IMR-90 (cell line): Measurements from ENCODE around the gene CDH13.

Source experiments
- CHD1 ChIP-seq: IDR thresholded peaks from 2 replicates; pipeline ENCODE4 v1.6.1; 2012; ENCODE audit warnings: low read depth, low read length, improper control_type of control experiment
- CTCF ChIP-seq: conservative IDR thresholded peaks from 2 replicates; pipeline ENCODE4 v1.5.1; 2012; ENCODE audit warnings: mild to moderate bottlenecking, low read depth, low read length, improper control_type of control experiment
- ELK1 ChIP-seq: fragments of 150-350 bp; IDR thresholded peaks from 2 replicates; pipeline ENCODE4 v1.6.1; 2016; ENCODE audit warnings: low read depth, mild to moderate bottlenecking, low read length, moderate library complexity, borderline replicate concordance
- FOS ChIP-seq: fragments of 150-350 bp; IDR thresholded peaks from 2 replicates; pipeline ENCODE4 v1.6.1; 2016; ENCODE audit warnings: low read depth, low read length
- MAFK ChIP-seq: IDR thresholded peaks from 2 replicates; pipeline ENCODE4 v1.6.1; 2012; ENCODE audit warnings: low read depth, low read length, improper control_type of control experiment
- MXI1 ChIP-seq: IDR thresholded peaks from 2 replicates; pipeline ENCODE4 v1.6.1; 2012; ENCODE audit warnings: low read depth, mild to moderate bottlenecking, low read length, moderate library complexity, borderline replicate concordance
- NFE2L2 ChIP-seq: fragments of 150-350 bp; IDR thresholded peaks from 2 replicates; pipeline ENCODE4 v1.6.1; 2016; ENCODE audit warnings: low read depth, mild to moderate bottlenecking, low read length
- POLR2A ChIP-seq: IDR thresholded peaks from 2 replicates; pipeline ENCODE4 v1.6.1; 2012; ENCODE audit warnings: mild to moderate bottlenecking, low read depth, low read length
- RAD21 ChIP-seq: IDR thresholded peaks from 2 replicates; pipeline ENCODE4 v1.6.1; 2012; ENCODE audit warnings: low read length, improper control_type of control experiment
- RCOR1 ChIP-seq: IDR thresholded peaks from 2 replicates; pipeline ENCODE4 v1.6.1; 2012; ENCODE audit warnings: mild to moderate bottlenecking, low read length, improper control_type of control experiment; ENCODE audit not compliant: insufficient replicate concordance
- RFX5 ChIP-seq: IDR thresholded peaks from 2 replicates; pipeline ENCODE4 v1.8.0; 2012; ENCODE audit warnings: low read depth, mild to moderate bottlenecking, low read length, moderate library complexity
- SMC3 ChIP-seq: fragments of 150-350 bp; IDR thresholded peaks from 2 replicates; pipeline ENCODE4 v1.6.1; 2016; ENCODE audit warnings: low read depth, mild to moderate bottlenecking, antibody characterized with exemption, low read length, moderate library complexity
- USF2 ChIP-seq: fragments of 150-350 bp; IDR thresholded peaks from 2 replicates; pipeline ENCODE4 v1.6.1; 2017; ENCODE audit warnings: mild to moderate bottlenecking, antibody characterized with exemption, low read length, low read depth

GRCh38 chr16:83725313-83725712, 1098.5 kb downstream of the CDH13 start:
- TF ChIP-seq SMC3 (no peak), CTCF (no peak), POLR2A (no peak), CHD1 (no peak), USF2 (no peak), NFE2L2 (no peak), FOS (no peak), ELK1 (no peak), RCOR1 (no peak), MAFK (no peak), RAD21 (no peak), RFX5 (no peak), MXI1 (no peak)
